GM12873 (cell line): ENCODE measurements around the gene LGR4.

Experiments used
- CTCF ChIP-seq: IDR thresholded peaks from 2 replicates; pipeline ENCODE4 v1.5.1; 2012; ENCODE audit warnings: low read depth, mild to moderate bottlenecking, moderate library complexity, low read length, control low read depth; ENCODE audit not compliant: insufficient read depth; ENCODE audit errors: missing control alignments

LGR4 gene

GRCh38 chr11:27464289-27464696 is 8.3 kb downstream of the LGR4 start:
- TF ChIP-seq CTCF: no peak

DNA sequence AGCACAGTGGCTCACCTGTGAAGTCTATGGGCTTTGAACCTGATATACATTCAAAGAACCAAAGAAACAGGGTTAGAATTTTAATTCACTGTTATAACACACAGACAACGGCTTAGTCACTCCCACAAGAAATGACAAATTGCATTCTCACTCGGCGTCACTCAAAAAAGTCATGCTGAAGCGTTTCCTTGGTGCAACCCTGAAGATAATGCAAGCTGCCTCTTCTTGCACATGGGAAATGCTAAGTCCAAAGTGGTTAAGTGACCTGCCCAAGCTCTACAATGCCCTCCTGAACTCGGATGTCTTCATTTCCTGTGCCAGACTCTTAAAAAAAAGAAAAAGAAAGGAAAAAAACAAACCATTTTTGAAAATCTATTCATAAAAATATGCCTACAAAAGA is 10.0 kb downstream of the LGR4 start:
- TF ChIP-seq CTCF: no peak

DNA sequence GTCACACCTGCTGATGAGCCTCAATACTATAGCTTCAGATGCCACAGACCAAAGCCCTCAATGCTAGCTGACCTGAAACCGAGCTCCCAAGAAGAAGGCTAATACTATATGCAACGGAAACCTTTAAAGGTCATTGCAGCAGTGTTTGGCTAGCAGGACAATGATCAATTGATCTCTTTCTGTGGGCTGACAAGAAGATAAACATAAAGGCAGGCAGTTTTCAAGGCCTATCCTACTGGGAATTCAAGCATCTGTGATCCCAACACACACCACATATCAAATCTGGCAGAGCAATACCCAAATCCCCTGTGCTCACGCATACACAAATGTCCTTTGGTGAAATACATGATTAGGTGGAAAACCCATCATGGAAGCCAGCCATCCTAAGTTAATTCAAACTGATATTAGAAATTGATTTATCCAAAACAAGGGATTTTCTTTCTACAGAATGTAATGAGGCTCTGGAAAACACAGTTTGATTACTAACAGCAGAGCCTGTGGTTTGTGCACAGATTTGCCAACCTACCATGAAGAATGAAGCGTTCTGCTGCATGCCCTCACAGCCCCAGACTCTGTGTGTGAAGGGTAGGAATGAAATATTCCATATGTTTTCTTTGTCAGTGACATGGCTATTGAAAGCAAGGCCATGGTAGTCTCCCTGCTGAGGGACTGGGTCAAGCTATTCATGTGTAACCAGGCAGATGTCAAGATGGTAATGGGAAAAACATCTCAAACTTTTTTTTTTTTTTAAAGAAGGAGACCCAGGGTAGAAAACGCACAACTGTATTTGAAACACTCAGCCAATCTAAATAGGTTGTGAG is 12.2 kb downstream of the LGR4 start:
- no peak for TF ChIP-seq CTCF

DNA sequence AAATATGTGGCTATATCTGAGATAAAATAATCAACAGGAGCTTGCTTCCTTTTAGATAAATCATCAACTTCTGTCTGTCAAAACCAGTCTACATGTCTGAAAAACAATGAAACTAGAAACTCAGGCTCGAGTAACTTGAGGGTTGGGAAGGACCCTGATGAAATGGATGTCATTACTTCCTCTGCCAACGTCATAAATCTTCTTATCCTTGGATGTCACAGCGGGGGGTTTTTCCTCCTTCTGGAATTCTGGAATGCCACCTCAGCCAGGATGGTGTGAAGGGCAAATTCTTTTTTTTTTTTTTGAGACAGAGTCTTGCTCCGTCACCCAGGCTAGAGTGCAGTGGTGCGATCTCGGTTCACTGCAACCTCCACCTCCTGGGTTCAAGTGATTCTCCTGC is 13.4 kb downstream of the LGR4 start:
- no peak for TF ChIP-seq CTCF

DNA sequence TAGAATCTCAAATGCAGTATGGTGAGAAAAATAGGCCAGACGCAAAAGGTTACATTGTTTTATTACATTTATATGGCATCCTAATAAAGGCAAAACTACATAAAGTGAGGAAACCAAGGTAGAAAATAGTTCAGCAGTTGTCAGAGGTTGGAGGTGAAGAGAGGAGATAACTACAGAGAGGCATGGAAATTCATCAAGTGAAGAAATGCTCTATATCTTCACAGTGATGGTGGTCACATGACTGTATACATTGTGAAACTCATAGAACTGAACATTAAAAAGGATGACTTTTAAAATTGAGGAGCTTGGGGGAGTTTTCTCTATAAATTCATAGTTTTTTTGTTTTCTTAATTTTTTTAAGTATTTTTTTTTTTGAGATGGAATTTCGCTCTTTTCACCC is 14.4 kb downstream of the LGR4 start:
- no peak for TF ChIP-seq CTCF

GRCh38 chr11:27456795-27457329 is 15.7 kb downstream of the LGR4 start:
- no peak for TF ChIP-seq CTCF

- no peak for TF ChIP-seq CTCF
These were observed 16.3 kb downstream of the LGR4 start for GRCh38 chr11:27456140-27456794.
